Fibroblast of mammary gland (primary cell): Measurements from ENCODE around the gene DYSF.

Source experiments
- DNase-seq: peaks from one replicate; pipeline ENCODE4 v3.0.0-alpha.2; 2010; ENCODE audit warnings: low read depth
- H3K4me3 ChIP-seq: 2 replicates; pipeline ENCODE4 v1.5.1; 2011; ENCODE audit warnings: low read depth, mild to moderate bottlenecking, low read length, moderate library complexity; ENCODE audit not compliant: control insufficient read depth
- TF ChIP-seq, protein P1 (sequence below): conservative IDR thresholded peaks from 2 replicates; pipeline ENCODE4 v1.5.1; 2011; ENCODE audit warnings: low read depth, low read length, inconsistent platforms; ENCODE audit not compliant: control insufficient read depth, insufficient read depth

Gene DYSF

DNA sequence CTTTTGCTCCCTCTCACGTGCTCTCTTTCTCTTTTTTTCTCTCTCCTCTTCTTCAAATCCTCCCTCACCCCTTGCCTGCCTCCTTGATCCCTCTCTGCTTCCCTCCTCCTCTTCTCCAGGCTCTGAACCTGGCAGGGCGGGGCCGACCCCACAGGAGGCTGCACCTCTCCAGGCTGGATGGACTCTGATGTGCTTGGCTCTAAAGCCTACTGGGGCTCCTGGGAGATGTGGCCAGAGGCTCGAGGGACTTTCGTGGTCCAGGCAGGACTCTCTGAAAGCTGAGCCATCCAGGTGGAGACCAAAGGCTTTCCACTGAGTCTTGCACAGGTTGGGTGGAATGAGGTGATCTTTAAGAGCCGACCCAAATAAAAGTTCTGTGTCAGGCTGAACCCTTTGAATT, 25.4 kb downstream of the DYSF start:
- H3K4me3 ChIP-seq, result no peak overlapping the region
- no peak for DNase-seq
- TF ChIP-seq, protein P1, sequence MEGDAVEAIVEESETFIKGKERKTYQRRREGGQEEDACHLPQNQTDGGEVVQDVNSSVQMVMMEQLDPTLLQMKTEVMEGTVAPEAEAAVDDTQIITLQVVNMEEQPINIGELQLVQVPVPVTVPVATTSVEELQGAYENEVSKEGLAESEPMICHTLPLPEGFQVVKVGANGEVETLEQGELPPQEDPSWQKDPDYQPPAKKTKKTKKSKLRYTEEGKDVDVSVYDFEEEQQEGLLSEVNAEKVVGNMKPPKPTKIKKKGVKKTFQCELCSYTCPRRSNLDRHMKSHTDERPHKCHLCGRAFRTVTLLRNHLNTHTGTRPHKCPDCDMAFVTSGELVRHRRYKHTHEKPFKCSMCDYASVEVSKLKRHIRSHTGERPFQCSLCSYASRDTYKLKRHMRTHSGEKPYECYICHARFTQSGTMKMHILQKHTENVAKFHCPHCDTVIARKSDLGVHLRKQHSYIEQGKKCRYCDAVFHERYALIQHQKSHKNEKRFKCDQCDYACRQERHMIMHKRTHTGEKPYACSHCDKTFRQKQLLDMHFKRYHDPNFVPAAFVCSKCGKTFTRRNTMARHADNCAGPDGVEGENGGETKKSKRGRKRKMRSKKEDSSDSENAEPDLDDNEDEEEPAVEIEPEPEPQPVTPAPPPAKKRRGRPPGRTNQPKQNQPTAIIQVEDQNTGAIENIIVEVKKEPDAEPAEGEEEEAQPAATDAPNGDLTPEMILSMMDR, result no peak

DNA sequence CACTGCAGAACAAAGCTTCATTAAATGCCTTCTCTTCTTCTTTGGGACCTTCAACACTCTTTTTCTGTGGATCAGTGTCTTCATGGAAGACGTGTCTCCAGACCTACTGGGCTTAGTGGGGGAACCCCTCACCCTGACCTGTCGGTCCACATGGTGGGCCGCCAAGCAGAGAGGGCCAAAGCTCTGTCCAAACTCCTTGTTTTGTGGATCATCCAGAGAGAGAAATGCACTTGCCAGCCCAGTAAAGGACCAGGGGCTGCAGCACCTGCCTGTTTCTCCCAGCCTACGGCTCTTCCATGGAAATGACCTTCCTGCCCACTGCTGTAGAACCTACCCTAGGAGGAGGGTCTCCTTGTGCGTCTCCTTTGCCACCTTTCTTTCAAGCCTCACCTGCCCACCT, 25.9 kb downstream of the DYSF start:
- TF ChIP-seq, protein P1, result no peak
- H3K4me3 ChIP-seq, result no peak overlapping the region
- no peak for DNase-seq

GRCh38 chr2:71481111-71481510, 27.8 kb downstream of the DYSF start:
- TF ChIP-seq, protein P1, result no peak
- H3K4me3 ChIP-seq, result no peak overlapping the region
- DNase-seq, result no peak

DNA sequence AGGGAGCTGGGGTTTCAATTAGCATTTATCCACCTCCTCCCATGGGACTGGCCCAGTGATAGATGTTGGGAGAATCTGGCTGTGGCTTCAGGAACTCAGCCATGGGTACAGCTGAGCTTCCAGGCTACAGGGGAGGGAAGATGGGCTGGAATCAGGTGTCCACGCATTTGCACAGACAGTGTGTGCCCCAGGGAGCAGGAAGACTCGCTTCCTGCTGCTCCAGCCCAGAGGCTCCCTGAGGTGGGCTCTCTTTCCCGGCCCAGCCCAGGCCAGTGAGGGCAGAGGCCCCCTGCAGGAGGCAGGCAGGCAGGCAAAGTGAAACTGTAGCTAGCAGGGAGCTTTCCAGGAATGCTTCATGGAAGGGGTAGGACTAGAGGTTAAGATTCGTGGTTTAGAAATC, 28.7 kb downstream of the DYSF start:
- DNase-seq, result no peak
- TF ChIP-seq, protein P1, result no peak
- no peak overlapping the region for H3K4me3 ChIP-seq

GRCh38 chr2:71483246-71483645, 29.9 kb downstream of the DYSF start:
- no peak overlapping the region for H3K4me3 ChIP-seq
- no peak for DNase-seq
- TF ChIP-seq, protein P1, result no peak

DNA sequence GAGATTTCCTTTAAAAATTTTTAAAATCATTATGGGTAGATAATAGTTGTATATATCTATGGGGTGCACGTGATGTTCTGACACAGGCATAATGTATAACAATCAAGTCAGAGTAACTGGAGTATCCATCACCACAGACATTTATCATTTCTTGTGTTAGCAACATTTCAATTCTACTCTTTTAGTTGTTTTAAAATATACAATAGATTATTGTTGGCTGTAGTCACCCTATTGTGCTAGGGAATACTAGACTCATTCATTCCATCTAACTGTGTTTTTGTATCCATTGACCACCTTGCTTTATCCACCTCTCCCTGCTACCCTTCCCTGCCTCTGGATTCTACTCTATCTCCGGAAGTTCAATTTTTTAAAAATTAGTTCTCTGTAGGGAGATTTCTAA, 31.0 kb downstream of the DYSF start:
- TF ChIP-seq, protein P1, result no peak
- no peak overlapping the region for H3K4me3 ChIP-seq
- no peak for DNase-seq
